HG02852 (cell line): ENCODE measurements around the gene LUZP1.

Experiments used
- ATAC-seq: cut with Tn5 transposase; IDR thresholded peaks from one replicate; pipeline ENCODE4 v1.9.1; 2021; ENCODE audit warnings: mild to moderate bottlenecking, moderate library complexity; ENCODE audit not compliant: unreplicated experiment

The LUZP1 gene

DNA sequence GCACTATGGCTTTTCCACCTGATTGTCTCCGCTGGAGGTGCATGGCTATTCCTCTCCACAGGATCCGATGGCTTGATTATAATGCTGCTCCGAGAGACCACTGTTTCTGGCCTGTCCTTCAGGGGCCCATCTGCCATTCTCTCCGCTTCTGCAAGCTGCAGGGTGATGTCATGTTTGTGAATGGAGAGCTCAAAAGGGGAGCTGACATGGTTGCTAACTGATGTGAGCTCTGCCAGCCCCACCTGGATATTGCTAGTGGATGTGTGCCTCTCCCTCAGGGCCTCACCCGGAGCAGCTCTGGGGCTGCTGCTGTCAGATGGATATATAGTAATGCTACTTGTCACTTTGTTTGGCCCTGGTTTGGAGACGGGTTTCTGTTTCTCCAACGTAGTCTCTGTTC lies 77.1 kb downstream of the LUZP1 start:
- no peak for ATAC-seq

DNA sequence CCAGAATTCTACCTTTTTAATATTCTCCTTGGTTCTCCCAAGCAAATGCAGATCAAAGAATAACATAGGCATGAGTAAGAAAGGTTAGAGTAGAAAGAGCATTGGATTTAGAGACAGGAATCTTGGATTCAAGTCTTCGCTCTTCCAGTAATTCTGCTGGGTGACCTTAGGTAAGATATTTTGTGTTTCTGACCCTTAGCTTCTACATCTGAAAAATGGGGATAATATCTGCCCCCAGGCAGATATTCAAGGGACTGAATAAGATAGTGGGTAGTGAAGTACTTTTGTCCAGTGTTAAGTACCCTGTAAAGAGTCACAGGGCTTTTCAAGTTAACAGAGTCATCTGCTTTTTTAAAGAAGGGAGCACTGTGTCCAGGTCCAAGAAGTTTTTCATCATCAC lies 78.6 kb downstream of the LUZP1 start:
- no peak for ATAC-seq

DNA sequence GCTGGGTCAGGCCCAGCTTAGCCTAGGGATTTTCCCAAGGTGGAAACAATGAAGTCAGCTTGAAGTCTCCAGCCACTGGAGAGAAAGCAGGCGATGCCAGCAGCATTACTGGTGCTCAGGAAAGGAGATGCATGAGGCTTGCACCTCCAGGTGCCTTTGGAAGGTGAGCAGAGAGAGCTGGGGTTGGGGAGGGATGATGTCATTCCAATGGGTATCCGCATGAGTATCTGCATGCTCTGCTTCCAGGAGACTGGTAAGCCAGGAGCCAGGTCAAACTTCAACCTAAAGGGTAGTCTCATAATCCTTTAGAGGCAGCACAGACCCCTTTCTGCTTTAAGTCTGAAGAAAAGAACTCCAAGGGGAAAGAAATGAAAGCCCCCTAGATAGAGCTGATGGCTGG lies 80.6 kb downstream of the LUZP1 start:
- ATAC-seq = no peak

DNA sequence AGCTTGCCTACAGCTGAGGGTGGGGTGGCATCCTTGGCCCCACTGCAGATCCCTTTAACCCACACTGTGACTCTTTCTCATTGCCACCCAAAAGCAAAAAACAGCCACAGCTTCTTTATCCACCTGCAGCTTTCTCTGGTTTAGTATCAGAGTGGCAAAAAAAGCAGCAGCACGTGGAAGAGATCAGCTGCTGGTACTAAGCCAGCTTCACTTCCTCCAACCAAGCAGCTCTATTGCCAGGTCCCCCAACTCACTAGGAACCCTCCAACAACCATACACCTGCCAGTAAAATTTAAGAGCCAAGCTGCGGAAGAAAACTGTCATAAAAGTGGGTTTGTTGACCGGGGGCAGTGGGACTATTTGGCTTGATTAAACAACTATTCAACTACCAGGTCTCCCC lies 83.0 kb downstream of the LUZP1 start:
- no peak for ATAC-seq

DNA sequence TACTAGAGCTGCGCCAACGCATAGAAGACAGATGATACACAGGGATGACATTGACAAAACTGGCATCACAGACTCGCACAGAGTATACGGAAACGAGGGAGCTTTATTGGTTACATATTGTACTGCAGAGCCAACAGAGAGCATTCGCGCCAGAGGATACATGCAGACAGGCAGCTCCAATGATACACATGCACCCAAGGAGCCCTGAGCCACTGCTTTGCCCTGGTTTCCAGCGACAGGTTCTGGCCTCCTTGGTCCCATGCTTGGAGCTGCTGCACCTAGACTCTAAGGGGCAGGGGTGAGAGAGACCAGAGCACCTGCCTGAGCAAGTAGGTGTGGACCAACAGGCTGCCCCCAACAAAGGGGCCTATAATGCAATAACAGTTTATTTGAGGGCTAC lies 83.8 kb downstream of the LUZP1 start:
- ATAC-seq = no peak

DNA sequence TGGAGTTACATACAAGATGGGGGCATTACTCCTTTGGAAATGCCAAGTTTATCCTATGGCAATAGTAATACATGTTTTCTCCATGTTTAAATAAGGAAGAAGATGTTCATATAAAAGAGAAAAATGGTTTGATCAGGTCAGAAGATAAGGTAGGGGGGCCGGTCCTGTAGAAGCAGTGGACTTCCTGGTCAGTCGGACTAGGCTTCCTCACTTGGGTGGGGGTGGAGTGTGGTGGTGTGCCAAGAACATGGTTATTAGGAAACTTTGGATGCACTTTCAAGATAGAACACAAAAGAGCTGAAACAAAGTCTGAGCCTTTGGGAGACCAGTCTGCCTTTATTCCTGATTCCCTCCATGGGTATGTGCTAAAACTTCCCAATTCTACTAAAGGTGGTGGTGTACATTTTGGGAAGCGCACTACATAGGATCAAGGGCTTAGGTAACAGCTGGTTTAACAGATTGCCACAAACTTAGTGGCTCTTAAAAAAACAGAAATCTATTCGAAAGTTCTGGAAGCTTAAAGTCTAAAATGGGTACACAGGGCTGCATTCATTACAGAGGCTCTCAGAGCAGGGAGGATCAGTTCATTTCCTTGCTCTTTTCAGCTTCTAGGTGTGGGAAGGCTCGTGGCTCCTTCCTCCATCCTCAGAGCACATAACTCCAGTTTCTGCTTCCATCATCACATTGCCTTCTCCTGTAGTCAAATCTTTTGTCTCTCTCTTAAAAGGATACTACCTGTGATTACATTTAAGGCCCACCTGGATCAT lies 84.8 kb downstream of the LUZP1 start:
- ATAC-seq = no peak

DNA sequence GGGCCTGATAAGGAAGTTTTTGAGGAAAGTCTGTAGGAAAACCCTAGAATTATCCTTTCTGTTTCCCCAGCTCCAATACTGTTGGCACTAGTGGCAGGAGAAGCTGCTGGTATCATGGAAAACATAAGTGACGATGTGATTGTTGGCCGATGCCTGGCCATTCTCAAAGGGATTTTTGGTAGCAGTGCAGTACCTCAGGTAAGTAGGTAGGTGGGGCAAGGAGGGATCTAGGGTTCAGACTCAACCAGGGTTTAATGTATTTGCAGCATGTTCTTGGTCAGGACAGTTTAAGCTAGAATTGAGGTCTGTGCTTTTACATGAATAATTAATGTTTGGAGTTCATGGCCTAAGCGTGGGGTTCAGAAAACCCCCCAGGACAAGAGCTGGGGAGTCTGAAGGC lies 87.3 kb downstream of the LUZP1 start:
- ATAC-seq = no peak

DNA sequence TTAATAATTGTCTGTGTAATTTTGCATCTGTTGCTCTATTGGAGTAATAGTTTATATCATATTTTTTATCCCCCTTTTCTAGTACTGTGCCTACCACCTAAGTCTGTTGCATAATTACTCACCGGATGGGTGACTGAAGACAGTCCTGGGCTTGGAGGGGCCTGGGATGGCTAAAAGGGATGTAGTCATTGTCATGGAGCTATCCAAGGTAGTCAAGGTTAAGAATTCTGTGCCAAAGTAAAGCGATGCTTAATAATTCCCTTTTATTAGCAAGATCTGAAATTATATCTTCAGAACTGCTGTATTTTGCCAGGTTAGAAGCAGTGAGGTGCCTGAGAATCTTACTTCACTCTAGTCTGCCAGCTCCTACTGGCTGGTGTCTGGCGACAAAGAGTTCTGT lies 87.8 kb downstream of the LUZP1 start:
- ATAC-seq = no peak

DNA sequence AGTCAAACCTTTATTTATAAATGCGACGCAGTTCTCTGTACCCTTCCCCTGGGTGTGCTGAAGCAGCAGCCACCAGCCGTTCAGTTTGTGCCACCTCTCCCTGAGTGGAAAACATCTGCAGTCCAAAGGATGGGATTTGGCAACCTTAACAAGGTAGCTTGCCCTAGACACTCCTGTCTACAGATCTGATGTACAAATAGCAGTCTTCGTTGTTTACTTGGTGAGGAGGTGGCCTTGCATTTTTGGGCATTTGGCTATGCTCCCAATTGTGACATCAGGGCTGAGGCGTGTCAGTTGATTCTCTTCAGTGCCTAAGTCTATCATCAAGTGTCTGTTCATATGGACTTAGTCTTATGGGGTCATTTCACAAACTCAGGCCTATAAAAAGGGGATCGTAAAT lies 89.6 kb downstream of the LUZP1 start:
- ATAC-seq = no peak

DNA sequence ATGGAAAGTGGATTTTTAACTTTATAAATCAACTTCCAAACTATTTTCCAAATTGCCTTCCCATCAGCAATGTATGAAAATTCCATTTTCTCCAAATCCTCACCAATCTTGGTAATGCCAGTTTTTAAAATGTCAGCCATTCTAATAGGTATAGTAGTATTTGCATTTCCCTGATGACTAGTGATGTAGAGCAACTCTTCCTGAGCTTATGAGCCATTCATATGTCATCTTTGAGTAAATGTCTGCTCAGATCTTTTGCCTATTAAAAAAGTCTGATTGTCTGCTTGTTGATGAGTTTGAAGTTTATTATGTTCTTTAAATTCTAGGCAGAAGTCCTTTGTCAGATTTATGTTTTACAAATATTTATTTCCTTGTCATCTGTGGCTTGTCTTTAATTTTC lies 94.6 kb downstream of the LUZP1 start:
- ATAC-seq = no peak

DNA sequence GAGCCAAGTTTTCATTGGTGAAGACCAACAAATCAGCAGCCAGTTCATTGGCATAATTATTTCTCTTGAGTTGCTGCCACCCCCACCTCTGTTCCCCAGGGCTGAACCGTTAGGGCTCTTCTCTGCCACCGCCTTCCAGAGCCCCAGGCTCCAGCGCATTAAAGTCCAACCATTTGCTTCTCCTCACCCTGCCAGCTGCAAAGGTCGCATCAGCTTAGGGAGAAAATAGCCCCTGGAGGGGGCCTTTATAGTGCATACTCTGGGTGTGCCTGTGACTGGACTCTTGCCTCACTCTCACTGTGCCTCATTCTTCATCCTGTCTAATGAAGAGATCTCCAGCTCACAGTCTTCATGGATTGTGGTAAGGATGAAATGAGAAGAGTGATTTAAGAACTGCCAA lies 99.0 kb downstream of the LUZP1 start:
- ATAC-seq = no peak

DNA sequence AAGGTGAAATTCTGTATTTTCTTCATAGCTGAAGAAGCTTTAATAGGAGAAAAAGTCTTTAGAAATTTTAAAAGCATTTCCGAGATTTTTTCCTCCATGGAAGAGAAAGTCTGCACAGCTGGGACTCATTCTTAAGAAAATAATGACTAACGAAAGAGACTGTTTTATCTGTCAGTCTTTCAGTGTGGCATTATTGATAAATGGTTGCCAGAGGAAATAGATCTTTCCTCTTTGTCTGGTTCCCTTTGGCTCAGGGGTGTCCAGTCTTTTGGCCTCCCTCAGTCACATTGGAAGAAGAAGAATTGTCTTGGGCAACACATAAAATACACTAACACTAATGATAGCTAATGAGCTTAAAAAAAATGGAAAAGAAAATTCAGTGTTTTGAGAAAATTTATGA lies 99.5 kb downstream of the LUZP1 start:
- ATAC-seq = no peak

DNA sequence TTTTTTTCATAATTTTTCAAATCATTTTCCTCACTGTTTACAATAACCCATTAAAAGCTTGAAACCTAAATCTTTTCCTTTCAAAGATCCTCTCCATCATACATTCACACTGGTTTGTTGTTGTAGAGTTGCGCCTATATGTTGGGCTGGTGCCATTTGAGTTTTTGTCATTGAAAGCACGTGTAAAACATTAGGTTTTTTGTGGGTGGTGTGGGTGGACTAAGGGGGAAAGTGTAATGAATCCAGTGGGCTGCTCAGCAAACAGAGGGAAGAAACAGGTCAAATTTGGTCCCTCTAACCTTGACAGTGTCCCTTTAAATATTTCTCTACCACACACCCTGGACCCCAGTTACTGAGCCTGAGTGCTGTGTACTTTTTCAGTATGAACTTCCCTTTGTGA lies 102.6 kb downstream of the LUZP1 start:
- no peak for ATAC-seq

DNA sequence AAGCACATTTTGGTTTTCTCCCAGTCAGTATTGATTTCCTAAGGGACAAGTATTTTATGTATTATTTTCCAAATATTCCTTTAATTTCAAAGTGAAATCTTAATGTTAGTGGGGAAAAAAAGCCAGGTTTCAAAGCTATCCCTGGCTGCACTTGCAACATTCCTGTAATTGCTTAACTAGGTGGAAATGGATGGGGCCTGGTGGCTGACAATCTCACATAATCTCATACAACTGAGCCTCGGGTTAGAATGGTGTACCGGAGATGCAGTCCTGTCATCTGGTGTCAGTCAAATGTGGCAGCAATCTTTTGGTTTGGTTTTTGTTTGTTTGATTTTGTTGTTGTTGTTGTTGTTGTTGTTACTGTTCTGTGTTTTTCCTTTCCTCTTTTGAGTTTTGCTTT lies 103.3 kb downstream of the LUZP1 start:
- no peak for ATAC-seq

DNA sequence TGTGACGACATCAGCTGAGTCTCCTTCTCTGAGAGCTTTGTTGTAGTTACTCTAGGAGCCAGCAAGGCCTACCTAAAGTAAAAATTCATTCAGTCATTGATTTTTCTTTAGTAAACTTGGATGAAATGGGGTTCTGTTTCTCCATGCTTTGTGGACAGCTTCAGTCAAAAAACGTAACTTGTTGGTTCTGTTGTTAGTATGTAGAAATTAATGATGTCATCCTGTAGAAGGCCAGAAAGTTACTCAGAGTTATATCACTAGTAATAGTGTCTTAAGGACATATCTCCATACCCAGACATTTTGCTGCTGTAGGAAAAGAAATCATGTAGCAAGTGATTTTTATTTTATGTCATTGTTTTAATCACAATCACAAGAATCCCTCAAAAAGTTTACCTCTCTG lies 106.4 kb downstream of the LUZP1 start:
- no peak for ATAC-seq

DNA sequence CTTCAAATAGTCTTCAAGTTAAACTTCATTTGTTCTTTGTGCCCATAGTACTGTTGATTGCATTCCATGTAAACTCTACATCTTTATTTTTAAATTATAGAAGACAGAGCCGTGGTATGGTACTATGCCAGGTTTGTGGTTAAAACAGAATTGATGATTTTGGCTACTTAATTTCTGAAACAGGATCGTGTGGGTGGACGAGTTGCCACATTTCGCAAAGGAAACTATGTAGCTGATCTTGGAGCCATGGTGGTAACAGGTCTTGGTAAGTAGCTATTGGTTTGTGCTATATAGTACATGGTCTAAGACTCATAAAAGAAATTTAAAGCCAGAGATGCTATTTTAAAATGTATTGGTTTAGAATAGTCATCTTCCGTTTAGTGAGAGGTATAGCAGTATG lies 111.4 kb downstream of the LUZP1 start:
- no peak for ATAC-seq

DNA sequence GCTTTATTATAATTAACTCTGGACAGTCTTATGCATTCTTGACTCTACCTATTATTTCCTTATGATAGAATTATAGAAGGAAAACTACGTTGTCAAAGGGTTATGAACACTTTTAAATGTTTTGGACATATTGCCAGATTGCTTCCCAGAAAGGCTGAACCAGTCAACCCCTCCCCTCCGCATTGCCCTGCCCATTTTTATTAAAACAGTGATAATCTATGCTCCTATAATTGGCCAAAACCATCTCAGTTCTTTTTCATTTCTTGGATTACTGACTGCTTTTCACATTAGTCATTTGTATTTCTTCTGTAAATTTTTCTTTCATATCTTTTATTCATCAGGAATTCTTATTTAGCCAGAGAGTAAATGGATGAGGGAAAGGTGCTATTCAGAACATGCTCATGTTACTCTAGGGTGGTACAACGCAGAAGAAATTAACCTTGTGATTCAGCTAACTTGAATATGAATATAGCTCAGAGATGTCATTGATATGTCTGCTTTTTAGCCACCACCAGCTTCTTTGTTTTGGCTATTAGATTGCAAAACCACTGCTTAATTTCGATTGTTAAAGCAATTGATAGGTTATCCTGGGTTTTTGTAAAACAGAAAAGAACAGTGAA lies 117.3 kb downstream of the LUZP1 start:
- ATAC-seq = no peak

DNA sequence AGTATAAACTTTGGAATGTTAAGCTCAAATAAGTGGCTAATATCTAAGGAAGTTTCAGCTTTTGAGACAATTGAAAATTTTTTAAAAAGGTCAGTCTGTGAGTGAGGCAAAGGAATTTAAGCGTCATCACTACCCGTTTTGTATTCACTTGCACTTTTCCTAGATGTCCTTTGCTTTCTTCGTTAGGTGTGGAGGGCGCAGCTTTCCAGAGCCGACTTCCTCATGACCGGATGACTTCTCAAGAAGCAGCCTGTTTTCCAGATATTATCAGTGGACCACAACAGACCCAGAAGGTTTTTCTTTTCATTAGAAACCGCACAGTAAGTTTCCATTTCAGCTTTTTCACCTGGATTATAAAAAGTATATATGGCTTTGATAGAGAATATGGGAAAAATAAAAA lies 118.5 kb downstream of the LUZP1 start:
- no peak for ATAC-seq

DNA sequence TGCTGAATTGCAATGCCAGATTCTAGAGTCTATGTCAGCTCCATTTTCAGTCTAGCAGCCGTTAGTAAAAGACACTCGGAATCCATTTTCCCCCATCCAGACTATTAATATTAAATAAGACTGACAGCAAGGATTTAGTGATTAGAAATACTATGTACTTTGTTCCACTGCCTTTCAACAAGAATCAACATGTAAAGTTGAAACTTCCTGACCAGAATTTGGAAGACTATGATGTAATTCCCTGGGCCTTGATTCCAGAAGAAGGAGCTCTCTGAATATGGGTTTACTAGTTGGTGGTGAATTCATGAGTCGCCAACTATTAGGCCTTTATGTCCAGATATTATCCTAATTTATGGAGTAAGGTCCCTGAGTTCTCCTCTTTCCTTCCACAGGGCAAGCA lies 124.6 kb downstream of the LUZP1 start:
- ATAC-seq = no peak

DNA sequence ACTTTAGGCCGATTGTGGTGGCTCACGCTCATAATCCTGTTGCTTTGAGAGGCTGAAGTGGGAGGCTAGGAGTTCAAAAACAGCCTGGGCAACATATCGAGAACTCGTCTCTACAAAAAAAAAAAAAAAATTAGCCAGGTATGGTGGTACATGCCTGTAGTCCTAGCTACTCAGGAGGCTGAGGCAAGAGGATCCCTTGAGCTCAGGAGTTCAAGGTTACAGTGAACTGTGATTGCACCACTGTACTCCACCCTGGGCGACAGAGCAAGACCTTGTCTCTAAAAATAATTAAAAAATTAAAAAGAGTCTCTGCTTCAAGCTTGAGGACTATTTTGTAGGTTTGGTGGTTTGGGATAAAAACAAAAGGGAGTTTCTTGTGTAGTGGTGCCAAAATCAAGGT lies 128.1 kb downstream of the LUZP1 start:
- no peak for ATAC-seq

DNA sequence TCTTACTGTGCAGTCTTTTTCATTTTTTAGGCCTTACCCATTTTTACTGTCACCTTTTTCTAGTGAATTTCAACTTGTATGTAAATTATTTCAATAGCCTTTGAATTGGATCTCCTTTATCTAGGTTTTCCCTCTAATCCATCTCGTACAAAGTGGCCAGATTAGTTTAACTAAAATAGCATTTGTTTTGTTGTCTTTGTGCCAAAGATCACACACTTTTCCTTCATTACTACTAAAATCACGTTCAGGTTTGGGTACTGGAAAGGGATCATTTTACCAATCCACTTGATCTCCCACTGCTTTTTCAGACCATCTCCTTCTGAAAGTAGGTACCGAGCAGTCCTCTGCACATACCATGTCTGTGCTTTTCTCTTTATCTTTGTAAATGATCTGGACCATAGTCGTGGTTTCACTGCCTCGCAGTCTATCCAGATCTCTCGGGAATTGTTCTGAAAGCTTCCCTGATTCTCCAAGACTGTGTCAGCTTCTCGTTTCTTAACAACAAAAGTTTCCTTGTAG lies 129.3 kb downstream of the LUZP1 start:
- ATAC-seq = no peak

DNA sequence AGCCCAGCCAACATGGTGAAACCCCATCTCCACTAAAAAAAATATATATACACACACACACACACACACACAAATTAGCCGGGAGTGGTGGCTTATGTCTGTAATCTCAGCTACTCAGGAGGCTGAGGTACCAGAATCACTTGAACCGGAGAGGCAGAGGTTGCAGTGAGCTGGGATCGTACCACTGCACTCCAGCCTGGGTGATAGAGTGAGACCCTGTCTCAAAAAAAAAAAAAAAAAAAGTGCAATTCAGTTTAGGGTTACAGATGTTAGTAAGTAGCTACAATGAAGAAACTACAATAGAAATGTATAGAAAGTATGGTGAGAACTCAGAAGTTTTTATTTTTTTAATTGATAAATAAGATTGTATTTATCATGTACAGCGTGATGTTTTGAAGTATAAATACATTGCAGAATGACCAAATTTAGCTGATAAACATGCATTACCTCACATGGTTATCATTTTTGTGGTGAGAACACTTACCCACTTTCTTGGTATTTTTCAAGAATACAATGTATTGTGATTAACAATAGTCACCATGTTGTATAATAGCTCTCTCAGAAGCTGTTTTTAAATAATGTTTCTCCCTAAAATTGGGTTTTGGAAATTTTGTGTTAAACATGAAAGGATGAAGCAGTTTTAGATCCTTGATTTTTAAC lies 131.4 kb downstream of the LUZP1 start:
- ATAC-seq = no peak
